A549 (cell line): ENCODE results near the gene H2AZ1. TPM values are rescaled to one million over a fixed set of nuclear protein-coding genes. Genes with fewer than 3 reads are reported as not detected.

Experiments used
- ATAC-seq, 2 experiments: fragments of 200-7000 bp in 1 of 2; fragments of >200 bp in 1 of 2; cut with Nextera tagmentation in 1 of 2; cut with Tn5 transposase in 1 of 2; 3 replicates each; pipeline versions ENCODE4 v1.8.0 to v1.9.1; 2018 to 2020; ENCODE audit warnings: mild to moderate bottlenecking in 1 of 2, moderate library complexity in 1 of 2
- CTCF ChIA-PET: fragments of 300-600 bp; sonication (Branson Sonifier 250); formaldehyde crosslinking; extraction: SDS; loops from one replicate; lab custom pipeline; 2021; ENCODE audit warnings: antibody characterized with exemption, inconsistent platforms; lab: Yijun Ruan, JAX
- POLR2A ChIA-PET: fragments of 350-600 bp; formaldehyde crosslinking; extraction: SDS; loops from one replicate; lab custom pipeline; 2021; ENCODE audit warnings: antibody characterized with exemption, inconsistent platforms; lab: Yijun Ruan, JAX
- DNase-seq, 2 experiments: peaks; one replicate each; pipeline versions ENCODE4 v3.0.0 to v3.0.0-alpha.2; 2011 to 2016; ENCODE audit warnings: low read depth in 1 of 2, low spot score in 1 of 2
- FAIRE-seq: peaks from 2 replicates; lab custom pipeline; 2011; peaks lifted over from hg19 to GRCh38; lab: Jason Lieb, UNC
- H3K27ac ChIP-seq, 2 experiments: fragments of >200 bp; sonication (Bioruptor Twin); formaldehyde crosslinking; 3 replicates each; pipeline ENCODE4 v1.5.1; 2016 to 2017
- H3K4me1 ChIP-seq: fragments of >200 bp; sonication (Bioruptor Twin); formaldehyde crosslinking; 3 replicates; pipeline ENCODE4 v1.6.1; 2016
- H3K4me2 ChIP-seq: fragments of >200 bp; sonication (Bioruptor Twin); formaldehyde crosslinking; 3 replicates; pipeline ENCODE4 v1.6.1; 2016
- H3K4me3 ChIP-seq: fragments of >200 bp; sonication (Bioruptor Twin); formaldehyde crosslinking; 3 replicates; pipeline ENCODE4 v1.5.1; 2016
- H3K9me3 ChIP-seq: fragments of >200 bp; sonication (Bioruptor Twin); formaldehyde crosslinking; 3 replicates; pipeline ENCODE4 v1.6.1; 2016
- CBX2 ChIP-seq: fragments of 200-600 bp; sonication (generic); IDR thresholded peaks from 2 replicates; pipeline ENCODE4 v1.6.1; 2016; ENCODE audit warnings: low read depth, mild to moderate bottlenecking, borderline replicate concordance
- CEBPB ChIP-seq, 2 experiments: fragments of >200 bp in 1 of 2; sonication (Bioruptor Twin) in 1 of 2; formaldehyde crosslinking in 1 of 2; IDR thresholded peaks; 2 replicates each; pipeline ENCODE4 v1.6.1; 2012 to 2016
- CHD4 ChIP-seq: fragments of 200-600 bp; sonication (generic); IDR thresholded peaks from 2 replicates; pipeline ENCODE4 v1.6.1; 2016; ENCODE audit warnings: antibody characterized with exemption, mild to moderate bottlenecking, borderline replicate concordance
- CTCF ChIP-seq: fragments of >200 bp; sonication (Bioruptor Twin); formaldehyde crosslinking; IDR thresholded peaks from 3 replicates; pipeline ENCODE4 v1.5.1; 2016
- EHF ChIP-seq: fragments of 250-450 bp; sonication (Bioruptor Pico); IDR thresholded peaks from 2 replicates; pipeline ENCODE4 v1.5.0; 2020; ENCODE audit warnings: mild to moderate bottlenecking
- EHMT2 ChIP-seq: fragments of 200-600 bp; sonication (generic); IDR thresholded peaks from 2 replicates; pipeline ENCODE4 v1.6.1; 2016; ENCODE audit warnings: antibody characterized with exemption, low read depth, mild to moderate bottlenecking, moderate library complexity
- FOSB ChIP-seq: fragments of 250-450 bp; sonication (Bioruptor Pico); IDR thresholded peaks from 2 replicates; pipeline ENCODE4 v1.5.0; 2020; ENCODE audit warnings: mild to moderate bottlenecking, moderate library complexity
- FOSL2 ChIP-seq, 2 experiments: fragments of 450-650 bp in 1 of 2; fragments of >200 bp in 1 of 2; sonication (Bioruptor Twin) in 1 of 2; formaldehyde crosslinking; IDR thresholded peaks; 2 replicates each; pipeline versions ENCODE4 v1.5.0 to v1.6.1; 2016 to 2020; ENCODE audit warnings: mild to moderate bottlenecking in 1 of 2, moderate library complexity in 1 of 2
- GATA3 ChIP-seq: IDR thresholded peaks from 2 replicates; pipeline ENCODE4 v1.6.1; 2012; ENCODE audit warnings: borderline replicate concordance
- HOXA7 ChIP-seq: fragments of 250-450 bp; sonication (Bioruptor Pico); IDR thresholded peaks from 2 replicates; pipeline ENCODE4 v1.5.0; 2020; ENCODE audit warnings: mild to moderate bottlenecking, moderate library complexity
- KDM1A ChIP-seq: fragments of 200-600 bp; sonication (generic); IDR thresholded peaks from 2 replicates; pipeline ENCODE4 v1.6.1; 2016; ENCODE audit warnings: low read depth, mild to moderate bottlenecking
- MAFK ChIP-seq: fragments of 450-650 bp; IDR thresholded peaks from 2 replicates; pipeline ENCODE4 v1.6.1; 2014; ENCODE audit not compliant: partially characterized antibody
- MAX ChIP-seq: IDR thresholded peaks from 2 replicates; pipeline ENCODE4 v1.6.1; 2012
- MAZ ChIP-seq: fragments of 150-350 bp; IDR thresholded peaks from 2 replicates; pipeline ENCODE4 v1.6.1; 2014; ENCODE audit warnings: antibody characterized with exemption, low read depth, low read length, borderline replicate concordance
- NFE2L2 ChIP-seq: fragments of 150-350 bp; conservative IDR thresholded peaks from 2 replicates; pipeline ENCODE4 v1.6.1; 2014; ENCODE audit warnings: low read length
- POLR2A ChIP-seq: IDR thresholded peaks from 2 replicates; pipeline ENCODE4 v1.6.1; 2012; ENCODE audit warnings: mild to moderate bottlenecking, low read length
- RCOR1 ChIP-seq: fragments of 150-350 bp; IDR thresholded peaks from 2 replicates; pipeline ENCODE4 v1.6.1; 2014; ENCODE audit warnings: antibody characterized with exemption, low read length, low read depth
- RNF2 ChIP-seq: fragments of 200-600 bp; sonication (generic); IDR thresholded peaks from 2 replicates; pipeline ENCODE4 v1.6.1; 2016; ENCODE audit warnings: low read depth, mild to moderate bottlenecking, antibody characterized with exemption, moderate library complexity, borderline replicate concordance
- SMC3 ChIP-seq: fragments of >200 bp; sonication (Bioruptor Twin); formaldehyde crosslinking; IDR thresholded peaks from 3 replicates; pipeline ENCODE4 v1.6.1; 2018; ENCODE audit warnings: inconsistent platforms
- SREBF2 ChIP-seq: fragments of 450-650 bp; IDR thresholded peaks from 2 replicates; pipeline ENCODE4 v1.6.1; 2014; ENCODE audit warnings: mild to moderate bottlenecking, moderate library complexity
- ZC3H11A ChIP-seq: fragments of 450-650 bp; IDR thresholded peaks from 2 replicates; pipeline ENCODE4 v1.6.1; 2014; ENCODE audit warnings: antibody characterized with exemption, mild to moderate bottlenecking
- WGBS: methylation state at CpG from one replicate; pipeline ENCODE4 v1.1.6; 2017; ENCODE audit errors: missing lambda C conversion rate; 5-methylcytosine and 5-hydroxymethylcytosine counted together
- polyA plus RNA-seq, 4 experiments: library from polyadenylated mRNA; depleted of rRNA in 3 of 4; stranded (reverse); fragments of >200 nt; fragmentation: RNase III in 1 of 4; extraction: RNeasy Plus Mini Kit Qiagen cat#74134 plus additional on column Dnase treatment in 1 of 4; gene quantifications; 2 replicates in 3 of 4; 3 replicates in 1 of 4; pipeline ENCODE4 v1.2.3, GENCODE V29; 2011 to 2017
- TF ChIP-seq, protein P1 (sequence below): IDR thresholded peaks from 2 replicates; pipeline ENCODE4 v1.6.1; 2012
- TF ChIP-seq, protein P2 (sequence below): fragments of >200 bp; sonication (Bioruptor Twin); formaldehyde crosslinking; IDR thresholded peaks from 3 replicates; pipeline ENCODE4 v1.6.1; 2016
- TF ChIP-seq, protein P3 (sequence below): IDR thresholded peaks from 2 replicates; pipeline ENCODE4 v1.6.1; 2012; ENCODE audit warnings: low read depth, borderline replicate concordance
- TF ChIP-seq, protein P4 (sequence below): fragments of 450-650 bp; IDR thresholded peaks from 2 replicates; pipeline ENCODE4 v1.6.1; 2014; ENCODE audit warnings: antibody characterized with exemption

Gene H2AZ1
- polyA plus RNA-seq, 2 of the 4 experiments (the other 2 are of a cell fraction) = 646 to 913 TPM

DNA sequence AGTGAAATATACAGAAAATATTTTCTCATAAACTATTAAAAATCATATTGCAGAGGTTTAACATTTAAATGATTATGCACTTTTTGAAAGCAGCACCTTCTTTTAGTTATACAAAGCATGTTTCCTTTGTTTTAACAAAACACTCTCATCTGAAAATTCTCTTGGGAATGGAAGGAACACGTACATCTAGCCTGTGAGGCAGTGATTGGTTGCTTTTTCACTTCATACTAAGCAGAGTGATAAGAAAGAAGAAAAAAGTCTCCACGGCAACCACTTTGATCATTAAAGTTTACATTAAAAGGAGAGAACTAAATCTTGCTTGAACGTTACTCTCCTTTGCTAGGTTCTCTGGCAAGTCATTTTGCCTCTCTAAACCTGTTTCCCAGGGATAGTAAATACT lies 41.7 kb upstream of the H2AZ1 start (continued):
- TF ChIP-seq RNF2 (no peak), KDM1A (no peak), POLR2A (no peak), FOSB (CRISPR knock-in tag) (no peak), SREBF2 (no peak), MAZ (no peak)
- TF ChIP-seq, protein P1, sequence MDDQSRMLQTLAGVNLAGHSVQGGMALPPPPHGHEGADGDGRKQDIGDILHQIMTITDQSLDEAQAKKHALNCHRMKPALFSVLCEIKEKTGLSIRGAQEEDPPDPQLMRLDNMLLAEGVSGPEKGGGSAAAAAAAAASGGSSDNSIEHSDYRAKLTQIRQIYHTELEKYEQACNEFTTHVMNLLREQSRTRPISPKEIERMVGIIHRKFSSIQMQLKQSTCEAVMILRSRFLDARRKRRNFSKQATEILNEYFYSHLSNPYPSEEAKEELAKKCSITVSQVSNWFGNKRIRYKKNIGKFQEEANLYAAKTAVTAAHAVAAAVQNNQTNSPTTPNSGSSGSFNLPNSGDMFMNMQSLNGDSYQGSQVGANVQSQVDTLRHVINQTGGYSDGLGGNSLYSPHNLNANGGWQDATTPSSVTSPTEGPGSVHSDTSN = no peak

- Histone ChIP-seq H3K9me3 (no peaks in the 10 kb centered on the region), H3K4me2 (no peak overlapping the region), H3K4me3 (no peak overlapping the region), H3K27ac (no peak overlapping the region), H3K4me1 (no peaks in the 10 kb centered on the region)
- DNase-seq (no peak), ATAC-seq (no peak), FAIRE-seq (no peak)
- ChIA-PET CTCF (no interaction called here), POLR2A (no interaction called here)
- TF ChIP-seq GATA3 (no peak), NFE2L2 (no peak), RCOR1 (no peak), SMC3 (no peak)
- TF ChIP-seq, protein P2, sequence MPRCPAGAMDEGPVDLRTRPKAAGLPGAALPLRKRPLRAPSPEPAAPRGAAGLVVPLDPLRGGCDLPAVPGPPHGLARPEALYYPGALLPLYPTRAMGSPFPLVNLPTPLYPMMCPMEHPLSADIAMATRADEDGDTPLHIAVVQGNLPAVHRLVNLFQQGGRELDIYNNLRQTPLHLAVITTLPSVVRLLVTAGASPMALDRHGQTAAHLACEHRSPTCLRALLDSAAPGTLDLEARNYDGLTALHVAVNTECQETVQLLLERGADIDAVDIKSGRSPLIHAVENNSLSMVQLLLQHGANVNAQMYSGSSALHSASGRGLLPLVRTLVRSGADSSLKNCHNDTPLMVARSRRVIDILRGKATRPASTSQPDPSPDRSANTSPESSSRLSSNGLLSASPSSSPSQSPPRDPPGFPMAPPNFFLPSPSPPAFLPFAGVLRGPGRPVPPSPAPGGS = no peak
- TF ChIP-seq, protein P3, sequence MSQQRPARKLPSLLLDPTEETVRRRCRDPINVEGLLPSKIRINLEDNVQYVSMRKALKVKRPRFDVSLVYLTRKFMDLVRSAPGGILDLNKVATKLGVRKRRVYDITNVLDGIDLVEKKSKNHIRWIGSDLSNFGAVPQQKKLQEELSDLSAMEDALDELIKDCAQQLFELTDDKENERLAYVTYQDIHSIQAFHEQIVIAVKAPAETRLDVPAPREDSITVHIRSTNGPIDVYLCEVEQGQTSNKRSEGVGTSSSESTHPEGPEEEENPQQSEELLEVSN = no peak
These were observed 37.6 kb upstream of the H2AZ1 start for GRCh38 chr4:99987681-99988080.

GRCh38 chr4:99986792-99987191 lies 36.7 kb upstream of the H2AZ1 start:
- CTCF ChIA-PET = no interaction called here

More at GRCh38 chr4:99986792-99987191, 36.7 kb upstream of the H2AZ1 start:
- WGBS = 39% methylated on average over 4 of the region's 4 CpGs
- POLR2A ChIA-PET = no interaction called here
- no peak for DNase-seq
- Histone ChIP-seq H3K4me3 (no peak overlapping the region), H3K9me3 (no peaks in the 10 kb centered on the region), H3K4me1 (no peaks in the 10 kb centered on the region), H3K4me2 (no peak overlapping the region), H3K27ac (no peak overlapping the region)
- no peak for ATAC-seq
- FAIRE-seq = no peak
- no peak for TF ChIP-seq HOXA7 (CRISPR knock-in tag)
- TF ChIP-seq, protein P4, sequence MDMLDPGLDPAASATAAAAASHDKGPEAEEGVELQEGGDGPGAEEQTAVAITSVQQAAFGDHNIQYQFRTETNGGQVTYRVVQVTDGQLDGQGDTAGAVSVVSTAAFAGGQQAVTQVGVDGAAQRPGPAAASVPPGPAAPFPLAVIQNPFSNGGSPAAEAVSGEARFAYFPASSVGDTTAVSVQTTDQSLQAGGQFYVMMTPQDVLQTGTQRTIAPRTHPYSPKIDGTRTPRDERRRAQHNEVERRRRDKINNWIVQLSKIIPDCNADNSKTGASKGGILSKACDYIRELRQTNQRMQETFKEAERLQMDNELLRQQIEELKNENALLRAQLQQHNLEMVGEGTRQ = no peak
- TF ChIP-seq NFE2L2 = no peak
- no peak for TF ChIP-seq CTCF
- no peak for TF ChIP-seq FOSL2 (IDR thresholded peaks at IDR 0.05)
- TF ChIP-seq FOSL2 (CRISPR knock-in tag; IDR thresholded peaks at IDR 0.05) = no peak
- no peak for TF ChIP-seq RCOR1
- no peak for TF ChIP-seq RNF2
- no peak for TF ChIP-seq CHD4
- TF ChIP-seq EHF (CRISPR knock-in tag) = no peak
- TF ChIP-seq CEBPB (IDR thresholded peaks at IDR 0.05) = no peak
- TF ChIP-seq MAFK = no peak
- TF ChIP-seq POLR2A = no peak
- no peak for TF ChIP-seq SMC3
- TF ChIP-seq KDM1A = no peak
- TF ChIP-seq ZC3H11A = no peak
- no peak for TF ChIP-seq MAX
- TF ChIP-seq EHMT2 = no peak
- no peak for TF ChIP-seq CBX2
